Breast epithelium (tissue), 4 donors: Measurements from ENCODE around the gene DEAF1. TPM values are rescaled to one million over a fixed set of nuclear protein-coding genes. Genes with fewer than 3 reads are reported as not detected.

Experiments
- DNase-seq, 2 donors: peaks; one replicate each; pipeline ENCODE4 v3.0.0-alpha.2; 2019; ENCODE audit warnings: low spot score in 2 of 2
- H3K27ac ChIP-seq, 2 donors: fragments of 200-600 bp; sonication (generic) in 1 of 2; one replicate each; pipeline ENCODE4 v1.5.1; 2016 to 2019; ENCODE audit warnings: mild to moderate bottlenecking in 1 of 2
- H3K27me3 ChIP-seq, 2 donors: fragments of 200-600 bp; sonication (generic) in 1 of 2; one replicate each; pipeline versions ENCODE4 v1.5.1 to v1.6.0; 2017 to 2019; ENCODE audit warnings: control low read depth in 1 of 2, mild to moderate bottlenecking in 1 of 2
- H3K36me3 ChIP-seq: fragments of 200-600 bp; one replicate; pipeline ENCODE4 v1.5.1; 2019
- H3K4me1 ChIP-seq, 2 donors: fragments of 200-600 bp; sonication (generic); one replicate each; pipeline ENCODE4 v1.5.1; 2016 to 2019; ENCODE audit warnings: control low read depth in 1 of 2
- H3K4me3 ChIP-seq, 3 donors: fragments of 200-600 bp; sonication (generic); 1 replicate in 2 of 3; 2 replicates in 1 of 3; pipeline ENCODE4 v1.5.1; 2016 to 2019; ENCODE audit warnings: mild to moderate bottlenecking in 3 of 3, moderate library complexity in 2 of 3
- H3K9me3 ChIP-seq, 2 donors: fragments of 200-600 bp; sonication (generic) in 1 of 2; one replicate each; pipeline ENCODE4 v1.5.1; 2016 to 2019; ENCODE audit warnings: control low read depth in 1 of 2
- POLR2A ChIP-seq: fragments of 450-650 bp; IDR thresholded peaks from one replicate; pipeline ENCODE4 v1.6.1; 2016; ENCODE audit warnings: antibody characterized with exemption, mild to moderate bottlenecking, moderate library complexity
- POLR2AphosphoS5 ChIP-seq, 3 donors: sonication (generic); formaldehyde crosslinking; IDR thresholded peaks; one replicate each; pipeline ENCODE4 v1.6.1; 2017; ENCODE audit warnings: antibody characterized with exemption in 3 of 3
- intact Hi-C: fragments of 100-400 bp; cut with DNase I; formaldehyde crosslinking; loops from one replicate; pipeline ENCODE4 v1.15.1; 2023; ENCODE audit warnings: low total_unique reads
- total RNA-seq, 3 donors: library from RNA; depleted of rRNA; stranded (reverse); fragments of >200 nt; gene quantifications; one replicate each; pipeline ENCODE4 v1.1.0, GENCODE V29; 2016
- TF ChIP-seq, protein P1 (sequence below), 3 donors: fragments of 450-650 bp; IDR thresholded peaks; one replicate each; pipeline ENCODE4 v1.5.1; 2016 to 2017; ENCODE audit warnings: antibody characterized with exemption in 3 of 3, mild to moderate bottlenecking in 3 of 3, moderate library complexity in 3 of 3

DEAF1 gene
- total RNA-seq, 3 donors from 2014 or later, result 25.3 to 42.6 (median 39.8) TPM

- H3K4me3 ChIP-seq, result no peak overlapping the region
- no peaks in the 10 kb centered on the region for H3K4me1 ChIP-seq
- H3K27ac ChIP-seq, result no peak overlapping the region
- TF ChIP-seq POLR2A, result no peak
- TF ChIP-seq POLR2AphosphoS5 (IDR thresholded peaks at IDR 0.05), result no peak
- no peaks in the 10 kb centered on the region for H3K36me3 ChIP-seq
- intact Hi-C loops, result no loop called here
- DNase-seq, result no peak
- no peaks in the 10 kb centered on the region for H3K27me3 ChIP-seq
- no peaks in the 10 kb centered on the region for H3K9me3 ChIP-seq
Measured at GRCh38 chr11:720017-720641, 25.1 kb upstream of the DEAF1 start.

DNA sequence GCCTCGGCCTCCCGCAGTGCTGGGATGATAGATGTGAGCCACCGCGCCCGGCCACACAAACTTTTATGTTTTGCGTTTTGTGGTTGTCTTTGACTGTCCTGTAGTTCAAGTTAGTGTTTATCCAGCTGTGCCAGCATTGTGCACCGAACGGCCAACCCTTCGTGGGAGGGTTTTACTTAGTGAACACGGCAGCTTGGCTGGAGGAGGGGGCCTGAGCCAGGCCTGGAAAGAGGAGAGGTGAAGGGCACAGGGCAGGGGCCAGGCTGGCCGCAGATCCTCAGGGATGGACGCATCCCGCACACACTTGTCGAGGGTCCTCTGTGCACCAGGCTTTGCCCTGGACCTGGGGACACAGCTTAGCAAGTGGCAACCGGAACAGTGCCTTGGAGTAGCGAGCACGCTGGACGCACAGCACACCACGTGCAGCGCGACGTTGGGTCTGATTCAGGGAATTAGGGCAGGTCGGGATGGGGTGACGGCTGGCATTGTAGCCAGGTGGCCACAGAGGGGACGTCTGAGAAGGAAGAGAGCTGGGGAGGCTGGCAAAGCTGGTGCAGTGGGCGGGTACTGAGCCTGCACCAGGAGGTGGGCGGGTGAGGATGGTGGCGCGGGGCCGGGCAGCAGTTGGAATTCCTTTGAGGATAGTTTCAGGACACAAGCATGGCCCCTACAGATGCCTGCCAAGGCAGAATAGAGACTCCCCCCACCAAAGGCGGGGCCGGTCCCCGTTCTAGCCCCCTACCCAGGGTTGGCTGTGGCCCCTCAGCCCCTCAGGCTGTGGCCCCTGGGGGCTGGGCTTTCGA lies 24.4 kb upstream of the DEAF1 start:
- no peak for DNase-seq
- H3K27me3 ChIP-seq, result no peaks in the 10 kb centered on the region
- TF ChIP-seq POLR2AphosphoS5 (IDR thresholded peaks at IDR 0.05), result no peak
- intact Hi-C loops, result no loop called here
- H3K36me3 ChIP-seq, result no peaks in the 10 kb centered on the region
- no peak overlapping the region for H3K27ac ChIP-seq
- no peak overlapping the region for H3K4me3 ChIP-seq
- no peaks in the 10 kb centered on the region for H3K4me1 ChIP-seq
- no peaks in the 10 kb centered on the region for H3K9me3 ChIP-seq

DNA sequence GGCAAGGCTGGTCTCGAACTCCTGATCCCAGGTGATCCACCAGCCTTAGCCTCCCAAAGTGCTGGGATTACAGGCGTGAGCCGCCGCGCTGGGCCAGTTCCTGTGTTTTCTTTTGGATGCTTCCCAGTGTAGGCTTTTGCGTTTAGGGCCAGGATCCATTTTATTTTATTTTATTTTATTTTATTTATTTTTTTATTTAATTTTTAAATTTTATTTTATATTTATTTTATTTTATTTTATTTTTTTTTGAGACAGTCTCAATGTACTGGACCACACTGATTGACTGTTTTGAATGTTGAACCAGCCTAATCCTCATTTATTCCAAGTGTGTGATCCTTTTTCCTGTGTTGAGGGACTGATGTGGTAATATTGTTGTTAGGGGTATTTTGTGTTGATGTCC lies 19.4 kb upstream of the DEAF1 start:
- H3K27me3 ChIP-seq, result no peaks in the 10 kb centered on the region

DNA sequence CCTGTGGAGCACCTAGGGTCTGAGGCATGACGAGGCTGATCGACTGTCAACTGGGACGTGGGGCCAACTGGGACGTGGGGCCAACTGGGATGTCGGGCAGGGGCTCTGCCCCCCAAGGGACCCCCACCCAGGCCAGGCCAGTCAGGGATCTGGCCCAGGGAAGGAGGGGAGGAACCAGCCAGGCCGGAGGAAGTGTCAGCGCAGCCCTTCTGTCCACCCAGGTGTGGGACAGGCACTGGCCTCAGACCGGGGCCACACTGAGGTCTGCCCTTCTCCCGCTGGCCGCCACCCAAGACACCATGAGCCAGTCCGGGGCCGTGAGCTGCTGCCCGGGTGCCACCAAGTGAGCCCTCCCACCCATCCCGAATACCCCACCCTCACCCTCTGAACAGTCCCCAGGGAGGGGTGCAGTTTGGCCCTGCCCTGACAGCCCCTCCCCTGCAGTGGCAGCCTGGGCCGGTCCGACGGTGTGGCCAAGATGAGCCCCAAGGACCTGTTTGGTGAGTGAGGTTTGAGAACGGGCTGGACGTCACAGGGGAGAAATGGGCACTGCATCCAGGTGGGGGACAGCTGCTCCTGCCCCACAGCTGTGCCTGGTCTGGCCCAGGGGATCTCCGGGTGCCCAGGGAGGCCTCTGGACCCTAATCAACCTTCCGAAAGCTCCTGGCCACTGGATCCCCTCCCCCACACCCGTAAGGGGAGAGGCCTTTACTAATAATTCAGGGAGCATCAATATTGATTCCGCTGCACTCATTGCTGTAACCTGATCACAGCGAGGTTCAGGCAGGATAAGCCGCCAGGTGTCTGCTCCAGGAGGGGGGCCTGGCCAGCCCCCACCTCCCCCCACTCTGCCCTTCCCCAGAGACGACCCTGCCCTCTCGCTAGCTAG lies 14.3 kb upstream of the DEAF1 start:
- TF ChIP-seq POLR2AphosphoS5 (IDR thresholded peaks at IDR 0.05) (no peak), POLR2A (no peak)
- TF ChIP-seq, protein P1, sequence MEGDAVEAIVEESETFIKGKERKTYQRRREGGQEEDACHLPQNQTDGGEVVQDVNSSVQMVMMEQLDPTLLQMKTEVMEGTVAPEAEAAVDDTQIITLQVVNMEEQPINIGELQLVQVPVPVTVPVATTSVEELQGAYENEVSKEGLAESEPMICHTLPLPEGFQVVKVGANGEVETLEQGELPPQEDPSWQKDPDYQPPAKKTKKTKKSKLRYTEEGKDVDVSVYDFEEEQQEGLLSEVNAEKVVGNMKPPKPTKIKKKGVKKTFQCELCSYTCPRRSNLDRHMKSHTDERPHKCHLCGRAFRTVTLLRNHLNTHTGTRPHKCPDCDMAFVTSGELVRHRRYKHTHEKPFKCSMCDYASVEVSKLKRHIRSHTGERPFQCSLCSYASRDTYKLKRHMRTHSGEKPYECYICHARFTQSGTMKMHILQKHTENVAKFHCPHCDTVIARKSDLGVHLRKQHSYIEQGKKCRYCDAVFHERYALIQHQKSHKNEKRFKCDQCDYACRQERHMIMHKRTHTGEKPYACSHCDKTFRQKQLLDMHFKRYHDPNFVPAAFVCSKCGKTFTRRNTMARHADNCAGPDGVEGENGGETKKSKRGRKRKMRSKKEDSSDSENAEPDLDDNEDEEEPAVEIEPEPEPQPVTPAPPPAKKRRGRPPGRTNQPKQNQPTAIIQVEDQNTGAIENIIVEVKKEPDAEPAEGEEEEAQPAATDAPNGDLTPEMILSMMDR (IDR thresholded peaks at IDR 0.05), result no peak
- no peaks in the 10 kb centered on the region for H3K9me3 ChIP-seq
- H3K4me3 ChIP-seq, result peak overlapping the region in 1 of 3 donors; percentile 56
- peaks cover 5 to 15% of the 10 kb centered on the region in 2 donors for H3K4me1 ChIP-seq
- intact Hi-C loops, result no loop called here
- H3K27me3 ChIP-seq, result no peaks in the 10 kb centered on the region
- peak overlapping the region; percentile 93 to 96 for H3K27ac ChIP-seq
- no peaks in the 10 kb centered on the region for H3K36me3 ChIP-seq
- no peak for DNase-seq

More for the DNA sequence above, 19.4 kb upstream of the DEAF1 start:
- H3K36me3 ChIP-seq, result no peaks in the 10 kb centered on the region
- TF ChIP-seq, protein P1 (IDR thresholded peaks at IDR 0.05), result no peak
- no peak for TF ChIP-seq POLR2A
- TF ChIP-seq POLR2AphosphoS5 (IDR thresholded peaks at IDR 0.05), result no peak
- H3K27ac ChIP-seq, result no peak overlapping the region
- intact Hi-C loops, result no loop called here
- no peaks in the 10 kb centered on the region for H3K9me3 ChIP-seq
- H3K4me1 ChIP-seq, result peaks cover 0 to 4% of the 10 kb centered on the region in 2 donors
- DNase-seq, result no peak
- H3K4me3 ChIP-seq, result no peak overlapping the region

DNA sequence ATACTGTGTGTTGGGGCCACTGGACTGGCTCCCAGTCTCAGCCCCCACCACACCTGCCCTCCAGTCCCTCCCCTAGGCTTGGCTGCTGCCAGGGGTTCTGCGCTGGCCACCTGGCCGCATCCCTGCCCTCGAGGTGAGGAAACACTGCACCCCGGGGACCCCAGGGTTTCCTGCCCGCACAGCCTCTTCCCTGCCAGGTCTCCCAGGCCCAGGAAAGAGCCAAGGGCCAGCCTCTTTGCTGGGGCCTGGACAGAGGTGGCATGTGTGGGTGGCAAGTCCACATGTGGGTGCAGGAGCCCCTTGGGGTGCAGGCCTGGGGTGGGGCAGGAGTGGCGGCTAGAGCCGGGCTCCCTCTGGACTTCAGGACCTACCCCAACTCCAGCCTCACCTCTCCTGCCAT lies 13.5 kb upstream of the DEAF1 start:
- peaks cover 5 to 15% of the 10 kb centered on the region in 2 donors for H3K4me1 ChIP-seq
- TF ChIP-seq POLR2A, result no peak
- peak overlapping the region in 2 of 3 donors; percentile 72 to 95 for H3K4me3 ChIP-seq
- peak overlapping the region; percentile 93 to 96 for H3K27ac ChIP-seq
- intact Hi-C loops, result no loop called here
- H3K27me3 ChIP-seq, result no peaks in the 10 kb centered on the region
- DNase-seq, result no peak
- H3K9me3 ChIP-seq, result no peaks in the 10 kb centered on the region
- no peaks in the 10 kb centered on the region for H3K36me3 ChIP-seq

- TF ChIP-seq POLR2A (no peak), POLR2AphosphoS5 (IDR thresholded peaks at IDR 0.05) (no peak)
- TF ChIP-seq, protein P1 (IDR thresholded peaks at IDR 0.05), result no peak
Measured at GRCh38 chr11:707817-708420, 12.9 kb upstream of the DEAF1 start.

More at GRCh38 chr11:707817-708420, 12.9 kb upstream of the DEAF1 start:
- H3K9me3 ChIP-seq, result no peaks in the 10 kb centered on the region
- no peaks in the 10 kb centered on the region for H3K27me3 ChIP-seq
- no peak for DNase-seq
- intact Hi-C loops, result no loop called here
- H3K36me3 ChIP-seq, result no peaks in the 10 kb centered on the region
- H3K4me1 ChIP-seq, result peaks cover 5 to 18% of the 10 kb centered on the region in 2 donors
- H3K27ac ChIP-seq, result peak overlapping the region; percentile 93 to 96
- H3K4me3 ChIP-seq, result peak overlapping the region in 2 of 3 donors; percentile 72 to 95
